ENCODE results near the gene TTLL11.

Gene TTLL11

DNA sequence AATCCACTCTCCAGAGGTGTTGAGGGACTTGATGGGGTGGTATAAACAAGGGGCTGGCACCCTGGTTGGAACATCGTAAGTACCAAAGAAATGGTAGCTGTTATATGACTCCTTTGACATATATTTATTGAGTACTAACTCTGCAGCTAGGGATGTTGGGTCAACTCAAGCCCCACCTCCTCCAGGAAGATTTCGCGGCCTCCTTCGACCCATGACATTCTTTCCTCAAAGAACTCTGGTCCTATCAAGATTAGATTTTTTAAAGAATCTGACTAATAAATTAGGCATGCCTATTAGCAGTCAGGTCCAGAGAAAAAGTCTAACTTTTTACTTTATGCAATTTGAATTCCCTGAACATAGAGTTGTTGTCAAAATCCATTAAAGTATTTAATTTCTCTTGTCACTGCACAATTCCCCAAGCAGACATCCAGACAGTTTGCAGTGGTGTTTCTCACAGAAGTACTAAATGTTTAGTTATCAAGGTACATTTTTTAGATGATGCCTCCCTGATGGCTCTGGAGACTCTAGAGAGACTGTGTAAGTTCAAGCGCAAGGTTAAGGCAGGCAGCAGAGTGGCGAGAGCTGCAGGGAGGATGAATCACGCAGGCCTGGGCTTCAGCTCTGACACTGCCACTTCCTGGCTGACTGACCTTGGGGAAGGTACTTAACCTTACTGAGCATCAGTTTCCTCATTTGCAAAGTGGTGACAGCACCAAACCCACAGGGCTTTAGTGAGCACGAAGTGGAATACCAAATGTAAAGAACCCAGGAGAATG lies 209.6 kb downstream of the TTLL11 start:
- TF ChIP-seq, protein P1, sequence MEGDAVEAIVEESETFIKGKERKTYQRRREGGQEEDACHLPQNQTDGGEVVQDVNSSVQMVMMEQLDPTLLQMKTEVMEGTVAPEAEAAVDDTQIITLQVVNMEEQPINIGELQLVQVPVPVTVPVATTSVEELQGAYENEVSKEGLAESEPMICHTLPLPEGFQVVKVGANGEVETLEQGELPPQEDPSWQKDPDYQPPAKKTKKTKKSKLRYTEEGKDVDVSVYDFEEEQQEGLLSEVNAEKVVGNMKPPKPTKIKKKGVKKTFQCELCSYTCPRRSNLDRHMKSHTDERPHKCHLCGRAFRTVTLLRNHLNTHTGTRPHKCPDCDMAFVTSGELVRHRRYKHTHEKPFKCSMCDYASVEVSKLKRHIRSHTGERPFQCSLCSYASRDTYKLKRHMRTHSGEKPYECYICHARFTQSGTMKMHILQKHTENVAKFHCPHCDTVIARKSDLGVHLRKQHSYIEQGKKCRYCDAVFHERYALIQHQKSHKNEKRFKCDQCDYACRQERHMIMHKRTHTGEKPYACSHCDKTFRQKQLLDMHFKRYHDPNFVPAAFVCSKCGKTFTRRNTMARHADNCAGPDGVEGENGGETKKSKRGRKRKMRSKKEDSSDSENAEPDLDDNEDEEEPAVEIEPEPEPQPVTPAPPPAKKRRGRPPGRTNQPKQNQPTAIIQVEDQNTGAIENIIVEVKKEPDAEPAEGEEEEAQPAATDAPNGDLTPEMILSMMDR (conservative IDR thresholded peaks at IDR 0.05; ENCODE audit: low read depth): no peak
- no peak for DNase-seq (ENCODE audit: low spot score)
- ChIA-PET CTCF (interaction anchor here (0.6 kb wide), 1 partner anchor 135 kb away, joined by 4 read pairs; no protein-coding TSS in a partner anchor), POLR2A (ENCODE audit: low non-redundant PET) (interaction anchor here (0.6 kb wide), 1 partner anchor 341 kb away, joined by 3 read pairs; no protein-coding TSS in a partner anchor)
- no peak overlapping the region for H3K27ac ChIP-seq

DNA sequence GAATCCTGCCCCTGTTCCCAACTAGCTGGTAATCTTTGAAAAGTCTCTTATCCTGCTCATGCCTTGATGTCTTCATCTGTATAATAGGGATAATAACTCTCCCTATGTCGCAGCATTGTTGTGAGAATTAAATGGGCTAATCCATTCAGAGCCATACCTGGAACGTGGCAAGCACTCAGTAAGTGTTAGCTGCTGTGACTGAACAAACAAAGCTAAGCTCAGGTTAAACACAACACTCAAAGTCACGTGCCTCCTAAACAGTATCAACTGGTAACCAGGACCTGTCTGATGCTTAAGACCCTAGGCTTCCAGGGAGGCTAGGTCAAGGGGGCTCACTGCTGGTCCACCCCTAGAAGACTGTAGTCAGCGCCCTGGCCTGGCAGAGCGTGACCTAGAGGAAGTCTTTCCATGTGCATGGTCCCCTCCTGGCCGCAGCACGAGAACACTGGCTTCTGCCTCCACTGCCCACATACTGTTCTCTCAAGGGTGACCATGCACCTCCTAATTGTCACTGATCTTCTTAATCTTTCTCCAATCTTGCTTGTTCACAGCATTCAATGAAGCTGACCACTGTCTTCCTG lies 211.1 kb downstream of the TTLL11 start:
- POLR2A ChIA-PET (ENCODE audit: low non-redundant PET): no interaction called here
- DNase-seq (ENCODE audit: low spot score): no peak
- CTCF ChIA-PET: interaction anchor here (0.6 to 1.0 kb wide), 3 partner anchors 9 to 188 kb away, joined by 3 to 4 read pairs (median 3); no protein-coding TSS in a partner anchor

DNA sequence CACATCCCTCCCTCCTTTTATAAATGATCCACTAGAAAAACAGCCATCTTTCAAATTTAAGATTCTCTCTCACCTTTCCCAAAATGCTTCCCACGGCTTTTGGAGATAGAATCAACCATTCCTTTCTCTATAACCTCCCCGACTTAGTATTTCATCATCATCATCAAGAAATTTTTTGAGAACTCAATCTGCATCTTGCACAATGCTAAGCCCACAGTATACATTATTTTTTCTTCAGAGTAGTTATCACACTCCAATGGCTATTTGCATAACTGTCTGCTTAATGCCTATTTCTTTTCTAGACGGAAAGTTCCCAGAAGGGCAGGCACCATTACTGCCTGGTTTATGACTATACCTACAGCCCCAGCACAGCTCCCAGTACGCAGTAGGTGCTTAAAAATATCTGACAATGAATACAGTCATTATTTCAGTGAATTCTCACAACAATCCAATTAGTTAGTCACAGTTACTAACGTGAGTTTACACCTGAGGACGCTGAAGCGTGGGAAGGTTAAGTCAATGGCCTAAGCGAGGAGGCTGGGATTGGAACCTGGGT lies 212.7 kb downstream of the TTLL11 start:
- TF ChIP-seq, protein P1 (conservative IDR thresholded peaks at IDR 0.05; ENCODE audit: low read depth): no peak
- POLR2A ChIA-PET (ENCODE audit: low non-redundant PET): no interaction called here

More for the DNA sequence above, 211.1 kb downstream of the TTLL11 start:
- TF ChIP-seq, protein P1 (conservative IDR thresholded peaks at IDR 0.05; ENCODE audit: low read depth): no peak
- H3K27ac ChIP-seq: no peak overlapping the region

DNA sequence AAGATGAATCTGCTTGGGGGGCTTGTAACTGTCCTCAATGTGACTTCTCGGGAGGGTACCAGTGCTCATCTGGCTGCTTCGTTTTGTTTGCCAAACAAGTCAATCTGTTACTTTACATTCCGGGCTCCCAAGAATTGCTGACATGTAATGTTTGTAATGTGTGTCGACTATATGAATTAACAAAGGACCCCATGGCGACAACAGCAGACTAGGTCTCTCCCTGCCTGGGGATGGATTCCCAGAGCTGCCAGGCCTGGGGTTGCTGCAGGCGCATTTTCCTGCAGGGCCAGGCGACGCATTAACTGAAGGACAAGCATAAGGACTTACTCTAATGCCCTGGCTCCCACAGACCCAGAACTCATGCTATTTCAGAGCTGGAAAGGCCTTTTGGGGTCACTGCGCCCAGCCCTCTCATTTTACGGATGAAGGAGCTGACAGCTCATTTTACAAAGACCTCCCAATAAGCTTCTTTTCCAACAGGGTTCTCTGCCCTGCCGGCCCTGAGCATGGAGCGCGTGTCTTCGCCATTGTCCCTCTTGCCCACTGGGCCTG lies 214.8 kb downstream of the TTLL11 start:
- H3K27ac ChIP-seq: no peak overlapping the region
- POLR2A ChIA-PET (ENCODE audit: low non-redundant PET): no interaction called here
- TF ChIP-seq, protein P1 (conservative IDR thresholded peaks at IDR 0.05; ENCODE audit: low read depth): no peak
- CTCF ChIA-PET: interaction anchor here (0.5 to 0.6 kb wide), 2 partner anchors 94 to 380 kb away, joined by 3 to 4 read pairs; no protein-coding TSS in a partner anchor
- DNase-seq (ENCODE audit: low spot score): no peak

More for the DNA sequence above, 212.7 kb downstream of the TTLL11 start:
- H3K27ac ChIP-seq: no peak overlapping the region
- no peak for DNase-seq (ENCODE audit: low spot score)
- CTCF ChIA-PET: no interaction called here

DNA sequence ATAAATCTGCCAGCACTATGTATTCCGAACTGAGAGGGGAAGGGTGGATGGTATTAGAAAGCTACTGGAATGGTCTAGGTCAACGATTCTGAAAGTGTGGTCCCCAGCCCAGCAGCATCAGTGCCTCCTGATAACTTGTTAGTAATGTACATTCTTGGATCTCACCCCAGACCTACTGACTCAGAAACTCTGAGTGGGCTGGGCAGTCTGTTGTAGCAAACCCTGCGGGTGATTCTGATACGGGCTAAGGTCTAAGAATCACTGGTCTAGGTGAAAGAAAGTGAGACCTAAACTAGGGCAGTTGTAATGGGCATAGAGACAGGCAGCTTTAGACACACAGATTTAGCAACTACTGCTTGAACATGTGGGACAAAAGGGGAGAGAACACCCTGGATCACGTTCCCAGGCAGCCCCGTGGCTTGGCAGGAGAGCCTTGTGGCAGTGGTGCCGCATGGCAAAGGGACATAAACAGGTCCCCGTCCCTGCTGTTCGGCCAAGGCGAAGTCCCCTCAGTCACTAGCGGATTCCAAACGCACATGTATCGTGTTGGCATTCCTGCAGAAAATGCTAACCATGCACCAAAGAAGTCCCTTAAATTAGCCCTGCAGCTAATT lies 216.3 kb downstream of the TTLL11 start:
- POLR2A ChIA-PET (ENCODE audit: low non-redundant PET): no interaction called here

More for the DNA sequence above, 216.3 kb downstream of the TTLL11 start:
- CTCF ChIA-PET: interaction anchor here (0.6 kb wide), 1 partner anchor 89 kb away, joined by 5 read pairs; no protein-coding TSS in a partner anchor
- peak; percentile 62 for DNase-seq (ENCODE audit: low spot score)
- TF ChIP-seq, protein P1 (conservative IDR thresholded peaks at IDR 0.05; ENCODE audit: low read depth): no peak
- H3K27ac ChIP-seq: no peak overlapping the region

Measured in RWPE1 (cell line).